HepG2 (cell line): ENCODE measurements around the gene GRK5. TPM values are rescaled to one million over a fixed set of nuclear protein-coding genes. Genes with fewer than 3 reads are reported as not detected.

ENCODE experiments used
- ATF4 ChIP-seq, 2 experiments: fragments of 450-650 bp in 1 of 2; sonication (generic) in 1 of 2; formaldehyde crosslinking; IDR thresholded peaks; 2 replicates each; pipeline versions ENCODE4 v1.5.0 to v1.8.0; 2020 to 2022; ENCODE audit warnings: mild to moderate bottlenecking in 1 of 2, missing genetic modification reagents in 1 of 2
- CEBPB ChIP-seq: IDR thresholded peaks from 2 replicates; pipeline ENCODE4 v1.6.1; 2011; ENCODE audit warnings: low read depth, low read length, improper control_type of control experiment, borderline replicate concordance
- CREB3 ChIP-seq: sonication (generic); formaldehyde crosslinking; IDR thresholded peaks from 2 replicates; pipeline ENCODE4 v1.5.0; 2020; ENCODE audit warnings: missing genetic modification reagents
- FOSL1 ChIP-seq: sonication (generic); formaldehyde crosslinking; IDR thresholded peaks from 2 replicates; pipeline ENCODE4 v1.9.0; 2021; ENCODE audit warnings: missing genetic modification reagents, borderline replicate concordance
- IRF9 ChIP-seq: sonication (generic); formaldehyde crosslinking; IDR thresholded peaks from 2 replicates; pipeline ENCODE4 v1.8.0; 2022; ENCODE audit warnings: missing genetic modification reagents, mild to moderate bottlenecking, borderline replicate concordance
- MNT ChIP-seq: fragments of 450-650 bp; IDR thresholded peaks from 2 replicates; pipeline ENCODE4 v1.6.1; 2016
- NFIB ChIP-seq: sonication (generic); formaldehyde crosslinking; IDR thresholded peaks from 2 replicates; pipeline ENCODE4 v1.9.0; 2021; ENCODE audit warnings: missing genetic modification reagents, mild to moderate bottlenecking, borderline replicate concordance
- PAX8 ChIP-seq: sonication (generic); formaldehyde crosslinking; IDR thresholded peaks from 2 replicates; pipeline ENCODE4 v1.8.0; 2022; ENCODE audit warnings: mild to moderate bottlenecking, missing genetic modification reagents, borderline replicate concordance
- SALL1 ChIP-seq: sonication (generic); formaldehyde crosslinking; IDR thresholded peaks from 2 replicates; pipeline ENCODE4 v1.8.0; 2022; ENCODE audit warnings: mild to moderate bottlenecking, missing genetic modification reagents
- SP2 ChIP-seq: sonication (generic); formaldehyde crosslinking; IDR thresholded peaks from 2 replicates; pipeline ENCODE4 v1.5.1; 2020; ENCODE audit warnings: mild to moderate bottlenecking, missing genetic modification reagents
- STAT5B ChIP-seq: sonication (generic); formaldehyde crosslinking; IDR thresholded peaks from 2 replicates; pipeline ENCODE4 v1.4.0; 2020; ENCODE audit warnings: missing genetic modification reagents
- USF2 ChIP-seq, 2 experiments: sonication (generic) in 1 of 2; formaldehyde crosslinking in 1 of 2; IDR thresholded peaks; 2 replicates each; pipeline versions ENCODE4 v1.5.1 to v1.6.1; 2011 to 2020; ENCODE audit warnings: borderline replicate concordance in 1 of 2, low read depth in 1 of 2, low read length in 1 of 2, mild to moderate bottlenecking in 1 of 2, missing genetic modification reagents in 1 of 2, moderate library complexity in 1 of 2
- ZNF691 ChIP-seq: sonication (generic); formaldehyde crosslinking; IDR thresholded peaks from 2 replicates; pipeline ENCODE4 v1.4.0; 2020; ENCODE audit warnings: missing genetic modification reagents, low read depth, mild to moderate bottlenecking, borderline replicate concordance
- ZNF792 ChIP-seq: IDR thresholded peaks from 2 replicates; pipeline ENCODE4 v1.6.1; 2016
- ZNF800 ChIP-seq: sonication (generic); formaldehyde crosslinking; IDR thresholded peaks from 2 replicates; pipeline ENCODE4 v1.4.0; 2020; ENCODE audit warnings: missing genetic modification reagents
- ZNF839 ChIP-seq: sonication (generic); formaldehyde crosslinking; IDR thresholded peaks from 2 replicates; pipeline ENCODE4 v1.4.0; 2020; ENCODE audit warnings: missing genetic modification reagents, mild to moderate bottlenecking, borderline replicate concordance
- ZNF879 ChIP-seq: sonication (generic); formaldehyde crosslinking; IDR thresholded peaks from 2 replicates; pipeline ENCODE4 v1.8.1; 2023; ENCODE audit warnings: missing genetic modification reagents
- polyA plus RNA-seq, 8 experiments: library from polyadenylated mRNA; depleted of rRNA in 3 of 8; stranded (reverse) in 7 of 8; unstranded in 1 of 8; fragments of >200 nt; fragmentation: Illumina TruSeq in 4 of 8; extraction: Trizol in 4 of 8; gene quantifications; 2 replicates each; pipeline versions ENCODE4 v1.2.1 to v1.2.3, GENCODE V29; 2011 to 2016; ENCODE audit warnings: low read depth in 4 of 8, missing spikeins in 1 of 8, mixed read lengths in 1 of 8; ENCODE audit not compliant: insufficient read depth in 1 of 8
- total RNA-seq, 5 experiments: library from RNA; depleted of rRNA; stranded (reverse); fragments of >200 nt; fragmentation: Illumina TruSeq; extraction: Trizol; gene quantifications; 2 replicates each; pipeline ENCODE4 v1.2.3, GENCODE V29; 2016; ENCODE audit warnings: low read depth in 1 of 5

Gene GRK5
- total and polyA plus RNA-seq, 2 of the 13 experiments (the other 11 are each of a cell fraction or from before 2014, with no cell fraction given), result 10.4 to 12.6 TPM

- peak; percentile 81; the same call in 1 of the 2 replicates for TF ChIP-seq ZNF839 (CRISPR knock-in tag)
- TF ChIP-seq STAT5B (CRISPR knock-in tag), result no peak
- TF ChIP-seq FOSL1 (CRISPR knock-in tag), result no peak
- TF ChIP-seq ZNF879 (CRISPR knock-in tag), result peak; percentile 54; the same call in 1 of the 2 replicates
- TF ChIP-seq NFIB, result no peak
- no peak for TF ChIP-seq USF2 (IDR thresholded peaks at IDR 0.05; ENCODE audit: low read depth, low read length)
- 0 out of 2 replicates have a peak, but pooled peaks have one; percentile 31 for TF ChIP-seq USF2 (CRISPR knock-in tag; IDR thresholded peaks at IDR 0.05; ENCODE audit: borderline replicate concordance)
- TF ChIP-seq CEBPB, result no peak
- peak; percentile 63; the same call in 1 of the 2 replicates for TF ChIP-seq ZNF792 (CRISPR knock-in tag)
- TF ChIP-seq ATF4 (CRISPR knock-in tag; IDR thresholded peaks at IDR 0.05), result peak in 1 of 2 experiments; percentile 63; a peak in 1 of 4 replicates
- TF ChIP-seq IRF9, result peak; percentile 84
- TF ChIP-seq CREB3 (CRISPR knock-in tag), result no peak
- TF ChIP-seq ZNF800, result no peak; the same call in 1 of the 2 replicates
- no peak for TF ChIP-seq PAX8 (CRISPR knock-in tag)
- TF ChIP-seq SALL1 (CRISPR knock-in tag), result peak; percentile 83
- no peak for TF ChIP-seq MNT
- TF ChIP-seq ZNF691 (CRISPR knock-in tag), result peak; percentile 88; the same call in 1 of the 2 replicates
- no peak for TF ChIP-seq SP2
Observed at GRCh38 chr10:119178372-119179119, 28.8 kb upstream of the GRK5 start, which contains the start of gene PRDX3 (continued).
